GM12878 (cell line): Measurements from ENCODE around the gene ARMC9.

Experiments used
- JUND ChIP-seq: IDR thresholded peaks from 2 replicates; pipeline ENCODE4 v1.6.1; 2012; ENCODE audit warnings: low read depth, mild to moderate bottlenecking, low read length, improper control_type of control experiment, moderate library complexity
- NR2F1 ChIP-seq: fragments of 450-650 bp; conservative IDR thresholded peaks from 2 replicates; pipeline ENCODE4 v1.6.1; 2017; ENCODE audit warnings: mild to moderate bottlenecking
- POLR2A ChIP-seq: IDR thresholded peaks from 2 replicates; pipeline ENCODE4 v1.6.1; 2011; ENCODE audit warnings: low read depth, mild to moderate bottlenecking, low read length
- SRF ChIP-seq, 2 experiments: IDR thresholded peaks; 2 replicates each; pipeline ENCODE4 v1.6.1; 2011; ENCODE audit warnings: low read depth in 2 of 2, low read length in 2 of 2, mild to moderate bottlenecking in 1 of 2, moderate library complexity in 1 of 2

DNA sequence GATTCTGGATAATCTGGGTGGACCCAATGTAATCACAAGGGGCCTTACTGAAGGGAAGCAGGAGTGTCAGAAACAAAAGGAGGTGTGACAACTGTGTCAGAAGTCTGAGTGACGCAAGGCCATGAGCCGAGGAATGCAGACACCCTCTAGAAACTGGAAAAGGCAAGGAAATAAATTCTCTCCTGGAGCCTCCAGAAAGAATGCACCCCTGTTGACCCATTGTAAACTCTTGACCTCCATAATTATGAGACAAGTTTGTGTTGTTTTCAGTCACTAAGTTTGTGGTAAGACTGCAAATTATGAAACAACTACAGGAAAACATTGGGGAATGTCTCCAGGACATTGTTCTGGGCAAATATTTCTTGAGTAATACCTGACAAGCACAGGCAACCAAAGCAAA lies 149.7 kb downstream of the ARMC9 start:
- no peak for TF ChIP-seq SRF (IDR thresholded peaks at IDR 0.05; ENCODE audit: low read depth in 2 of 2, low read length in 2 of 2)
- TF ChIP-seq POLR2A, result no peak
- no peak for TF ChIP-seq NR2F1
- no peak for TF ChIP-seq JUND
